RWPE1 (cell line): ENCODE results near the gene DVL2.

Source experiments
- CTCF ChIA-PET: fragments of 350-600 bp; sonication (Branson Sonifier 250); formaldehyde crosslinking; extraction: SDS; loops from one replicate; lab custom pipeline; 2021; lab: Yijun Ruan, JAX
- POLR2A ChIA-PET: fragments of 400-600 bp; formaldehyde crosslinking; extraction: SDS; loops from one replicate; lab custom pipeline; 2020; ENCODE audit warnings: antibody characterized with exemption; ENCODE audit not compliant: low non-redundant PET; lab: Yijun Ruan, JAX
- DNase-seq: peaks from one replicate; pipeline ENCODE4 v3.0.0; 2012; ENCODE audit warnings: low spot score
- H3K27ac ChIP-seq: fragments of 450-650 bp; 2 replicates; pipeline ENCODE4 v1.5.1; 2017
- CTCF ChIP-seq: fragments of 450-650 bp; conservative IDR thresholded peaks from 2 replicates; pipeline ENCODE4 v1.5.1; 2017; ENCODE audit warnings: low read depth, mild to moderate bottlenecking

Gene DVL2

GRCh38 chr17:7222093-7222971 lies 12.0 kb downstream of the DVL2 start:
- no peak for TF ChIP-seq CTCF

DNA sequence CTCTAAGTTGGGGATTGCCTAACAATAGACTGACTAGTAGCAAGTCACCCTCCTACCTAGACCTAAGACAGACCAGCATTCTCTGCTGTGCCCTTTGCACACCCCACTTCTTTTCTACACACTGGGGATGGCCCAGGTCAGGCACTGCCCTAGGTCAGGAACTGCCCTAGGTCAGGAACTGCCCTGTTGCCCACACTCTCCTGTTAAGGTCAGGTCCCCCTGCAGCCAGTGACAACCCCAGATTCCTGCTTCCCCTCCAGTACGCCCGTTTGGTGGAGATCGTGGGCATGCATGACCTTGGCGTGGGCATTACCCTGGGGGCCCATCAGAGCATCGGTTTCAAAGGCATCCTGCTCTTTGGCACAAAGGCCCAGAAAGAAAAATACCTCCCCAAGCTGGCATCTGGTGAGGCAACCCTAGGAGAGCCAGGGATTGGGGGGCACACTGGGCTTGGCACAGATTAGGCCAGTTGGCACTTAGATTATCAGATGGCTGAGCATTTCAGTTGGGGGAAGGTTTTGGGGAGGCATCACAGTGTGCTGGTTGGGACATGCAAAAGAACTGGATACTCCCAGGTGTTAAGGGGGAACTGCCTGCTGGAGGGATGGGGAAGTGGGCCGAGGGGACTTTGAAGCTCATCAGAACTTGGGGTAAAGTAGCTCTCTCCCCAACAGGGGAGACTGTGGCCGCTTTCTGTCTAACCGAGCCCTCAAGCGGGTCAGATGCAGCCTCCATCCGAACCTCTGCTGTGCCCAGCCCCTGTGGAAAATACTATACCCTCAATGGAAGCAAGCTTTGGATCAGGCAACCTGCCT lies 12.8 kb downstream of the DVL2 start:
- POLR2A ChIA-PET: interaction anchor here (1.0 to 1.7 kb wide), 3 partner anchors 11 to 20 kb away, joined by 3 to 6 read pairs (median 6); no protein-coding TSS in a partner anchor
- TF ChIP-seq CTCF: no peak
- no peak for DNase-seq
- H3K27ac ChIP-seq: peak overlapping the region; percentile 99
- CTCF ChIA-PET: interaction anchor here (0.5 to 1.1 kb wide), 5 partner anchors 17 to 115 kb away, joined by 3 to 4 read pairs (median 3); partner anchors contain the start of gene ACAP1

More at GRCh38 chr17:7222093-7222971, 12.0 kb downstream of the DVL2 start:
- ChIA-PET CTCF (interaction anchor here (0.9 to 1.1 kb wide), 2 partner anchors 15 to 16 kb away, joined by 3 read pairs; no protein-coding TSS in a partner anchor), POLR2A (no interaction called here)
- peak overlapping the region; percentile 99 for H3K27ac ChIP-seq
- no peak for DNase-seq

DNA sequence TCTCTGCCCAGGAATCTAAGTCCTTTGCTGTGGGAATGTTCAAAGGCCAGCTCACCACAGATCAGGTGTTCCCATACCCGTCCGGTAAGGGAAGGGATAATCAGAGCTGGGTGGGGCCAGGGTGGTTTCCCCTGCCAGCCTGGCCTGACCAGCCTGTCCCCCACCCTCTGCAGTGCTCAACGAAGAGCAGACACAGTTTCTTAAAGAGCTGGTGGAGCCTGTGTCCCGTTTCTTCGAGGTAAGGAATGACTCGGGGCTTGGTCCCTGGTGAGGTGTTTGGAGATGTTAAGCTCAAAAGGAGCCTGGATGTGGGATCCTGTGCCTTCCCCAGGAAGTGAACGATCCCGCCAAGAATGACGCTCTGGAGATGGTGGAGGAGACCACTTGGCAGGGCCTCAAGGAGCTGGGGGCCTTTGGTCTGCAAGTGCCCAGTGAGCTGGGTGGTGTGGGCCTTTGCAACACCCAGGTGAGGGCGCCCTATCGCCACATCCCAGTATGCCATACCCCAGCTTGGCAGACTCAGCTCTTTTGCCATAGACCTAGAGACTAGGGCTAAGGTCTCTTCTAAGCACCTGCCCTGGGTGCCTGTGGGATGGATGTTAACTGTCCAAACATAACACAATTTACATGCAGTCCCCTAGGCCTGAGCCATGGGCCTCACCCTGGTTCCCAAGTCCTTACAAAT lies 13.6 kb downstream of the DVL2 start:
- TF ChIP-seq CTCF: peak; percentile 43
- ChIA-PET POLR2A (interaction anchor here (0.8 to 1.7 kb wide), 4 partner anchors 12 to 235 kb away, joined by 3 to 6 read pairs (median 4); no protein-coding TSS in a partner anchor), CTCF (interaction anchor here (0.5 to 1.1 kb wide), 6 partner anchors 11 to 168 kb away, joined by 3 to 8 read pairs (median 4); partner anchors contain the start of gene ACAP1)
- H3K27ac ChIP-seq: peak overlapping the region; percentile 99
- DNase-seq: peak; percentile 75

DNA sequence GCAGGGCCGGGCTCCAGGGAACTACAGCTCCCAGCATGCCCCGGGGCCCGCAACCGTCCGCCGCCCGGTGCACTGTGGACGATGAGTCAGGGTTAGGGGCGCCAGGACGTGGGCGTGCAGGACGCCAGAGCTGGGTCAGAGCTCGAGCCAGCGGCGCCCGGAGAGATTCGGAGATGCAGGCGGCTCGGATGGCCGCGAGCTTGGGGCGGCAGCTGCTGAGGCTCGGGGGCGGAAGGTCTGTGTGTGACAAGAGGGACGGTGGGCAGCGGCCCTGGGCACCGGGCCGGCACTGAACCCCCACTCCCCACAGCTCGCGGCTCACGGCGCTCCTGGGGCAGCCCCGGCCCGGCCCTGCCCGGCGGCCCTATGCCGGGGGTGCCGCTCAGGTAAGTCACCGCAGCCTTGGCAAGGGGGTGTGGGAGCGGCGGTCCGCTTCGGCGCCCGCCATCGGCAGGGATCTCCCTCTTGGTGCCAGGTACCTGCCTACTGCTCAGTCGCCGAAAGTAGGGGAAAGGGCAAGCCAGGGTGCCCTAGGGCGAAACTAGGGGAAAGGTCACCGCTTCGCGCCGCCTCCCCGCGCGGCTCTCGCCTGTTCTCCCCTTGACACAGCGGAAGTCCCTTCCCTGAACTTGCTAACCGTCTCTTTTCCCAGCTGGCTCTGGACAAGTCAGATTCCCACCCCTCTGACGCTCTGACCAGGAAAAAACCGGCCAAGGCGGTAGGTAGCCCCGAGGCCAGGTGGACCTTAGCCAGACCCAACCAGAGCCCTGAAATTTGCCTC lies 14.3 kb downstream of the DVL2 start, which contains the start of the genes ACADVL and DLG4:
TSS of gene ACADVL (plus strand) at position 127 of the 781 bp plus-strand sequence. CDS start at position 174, 47 bp downstream.
TSS of gene DLG4 (minus strand) at position 25 of the 781 bp plus-strand sequence.
- ChIA-PET CTCF (interaction anchor here (0.6 to 1.7 kb wide), 5 partner anchors 12 to 174 kb away, joined by 3 to 8 read pairs (median 4); no protein-coding TSS in a partner anchor), POLR2A (interaction anchor here (0.8 to 1.7 kb wide), 4 partner anchors 12 to 234 kb away, joined by 3 to 6 read pairs (median 4); no protein-coding TSS in a partner anchor)
- TF ChIP-seq CTCF: no peak
- H3K27ac ChIP-seq: peak within 1 kb of the TSS; percentile 99
- DNase-seq: peak; percentile 87

- H3K27ac ChIP-seq: peak overlapping the region; percentile 99
- POLR2A ChIA-PET: no interaction called here
- no peak for DNase-seq
- TF ChIP-seq CTCF: no peak
- CTCF ChIA-PET: interaction anchor here (0.6 to 1.7 kb wide), 3 partner anchors 156 to 174 kb away, joined by 3 to 5 read pairs (median 4); no protein-coding TSS in a partner anchor
Measured at GRCh38 chr17:7219229-7219811, 15.0 kb downstream of the DVL2 start.
